OCI-LY7 (cell line): ENCODE measurements around the gene UPF2. TPM values are rescaled to one million over a fixed set of nuclear protein-coding genes. Genes with fewer than 3 reads are reported as not detected.

Source experiments
- BruUV-seq: library from RNA; stranded (reverse); fragments of 400-500 nt; replicated peaks from 2 replicates; lab custom pipeline; 2021; lab: Mats Ljungman, UMichigan
- CTCF ChIA-PET: fragments of 300-600 bp; sonication (Branson Sonifier 250); formaldehyde crosslinking; loops from one replicate; lab custom pipeline; 2022; ENCODE audit warnings: antibody characterized with exemption; ENCODE audit not compliant: unreplicated experiment; lab: Charles Lee
- POLR2A ChIA-PET: fragments of 300-600 bp; sonication (Branson Sonifier 250); formaldehyde crosslinking; loops from one replicate; lab custom pipeline; 2022; ENCODE audit warnings: antibody characterized with exemption; lab: Charles Lee
- DNase-seq: peaks from one replicate; pipeline ENCODE4 v3.0.0-alpha.2; 2015; ENCODE audit warnings: low spot score
- H2AFZ ChIP-seq: fragments of 200-600 bp; sonication (generic), shearing (Covaris generic); 2 replicates; pipeline ENCODE4 v1.6.1; 2014; ENCODE audit warnings: mild to moderate bottlenecking, antibody characterized with exemption, low read length, moderate library complexity
- H3K27ac ChIP-seq: fragments of 200-600 bp; sonication (generic); 2 replicates; pipeline ENCODE4 v1.5.1; 2014; ENCODE audit warnings: mixed run types, low read depth, mild to moderate bottlenecking, moderate library complexity, low read length, inconsistent platforms; ENCODE audit not compliant: poor library complexity, severe bottlenecking
- H3K36me3 ChIP-seq: fragments of 200-600 bp; sonication (generic); 2 replicates; pipeline ENCODE4 v1.6.1; 2014; ENCODE audit warnings: mild to moderate bottlenecking, antibody characterized with exemption, low read length, moderate library complexity, mixed read lengths; ENCODE audit not compliant: insufficient read depth
- H3K4me1 ChIP-seq: fragments of 200-600 bp; sonication (generic); 2 replicates; pipeline ENCODE4 v1.5.1; 2014; ENCODE audit warnings: mild to moderate bottlenecking, low read length; ENCODE audit not compliant: insufficient read depth, poor library complexity, severe bottlenecking
- H3K4me2 ChIP-seq: fragments of 200-600 bp; sonication (generic); 2 replicates; pipeline ENCODE4 v1.6.1; 2014; ENCODE audit warnings: mild to moderate bottlenecking, low read length
- H3K4me3 ChIP-seq: fragments of 200-600 bp; sonication (generic); 2 replicates; pipeline ENCODE4 v1.5.1; 2014; ENCODE audit warnings: mild to moderate bottlenecking, low read depth, low read length; ENCODE audit not compliant: poor library complexity, severe bottlenecking
- H3K79me2 ChIP-seq: fragments of 200-600 bp; sonication (generic); 2 replicates; pipeline ENCODE4 v1.6.1; 2016; ENCODE audit warnings: low read depth, mild to moderate bottlenecking, low read length, moderate library complexity, mixed read lengths; ENCODE audit not compliant: insufficient read depth
- H3K9me2 ChIP-seq: fragments of 200-600 bp; sonication (generic); 2 replicates; pipeline ENCODE4 v1.6.1; 2016; ENCODE audit warnings: mild to moderate bottlenecking, low read length, mixed read lengths; ENCODE audit not compliant: insufficient read depth
- H3K9me3 ChIP-seq: fragments of 200-600 bp; sonication (generic); 2 replicates; pipeline ENCODE4 v1.6.1; 2014; ENCODE audit warnings: mild to moderate bottlenecking, mixed run types, low read length, mixed read lengths
- H4K20me1 ChIP-seq: fragments of 200-600 bp; sonication (generic); 2 replicates; pipeline ENCODE4 v1.6.1; 2014; ENCODE audit warnings: mild to moderate bottlenecking, antibody characterized with exemption, low read length, moderate library complexity, mixed read lengths; ENCODE audit not compliant: insufficient read depth
- EZH2phosphoT487 ChIP-seq: fragments of 200-600 bp; sonication (generic); IDR thresholded peaks from 2 replicates; pipeline ENCODE4 v1.6.1; 2018; ENCODE audit warnings: low read depth, borderline replicate concordance, mild to moderate bottlenecking, mixed run types, antibody characterized with exemption, low read length, moderate library complexity, mixed read lengths
- intact Hi-C: fragments of 100-400 bp; cut with micrococcal nuclease; formaldehyde crosslinking; loops from one replicate; pipeline ENCODE4 v1.10.0; 2022; ENCODE audit not compliant: unreplicated experiment
- small RNA-seq: library from RNA; depleted of rRNA; stranded (forward); fragments of <200 nt; gene quantifications from one replicate; pipeline ENCODE3, GENCODE V24; 2014
- total RNA-seq, 2 experiments: library from RNA; depleted of rRNA in 1 of 2; stranded (reverse); fragments of >200 nt in 1 of 2; shearing (Covaris generic) in 1 of 2; gene quantifications; 2 replicates each; pipeline ENCODE4 v1.2.3, GENCODE V29; 2014 to 2022
- TF ChIP-seq, protein P1 (sequence below): fragments of 200-600 bp; sonication (generic); conservative IDR thresholded peaks from 2 replicates; pipeline ENCODE4 v1.5.1; 2014; ENCODE audit warnings: mild to moderate bottlenecking, antibody characterized with exemption, low read length, moderate library complexity, mixed read lengths

Gene UPF2
- total RNA-seq, 2 experiments from 2014 or later: 24.8 to 46.8 TPM

DNA sequence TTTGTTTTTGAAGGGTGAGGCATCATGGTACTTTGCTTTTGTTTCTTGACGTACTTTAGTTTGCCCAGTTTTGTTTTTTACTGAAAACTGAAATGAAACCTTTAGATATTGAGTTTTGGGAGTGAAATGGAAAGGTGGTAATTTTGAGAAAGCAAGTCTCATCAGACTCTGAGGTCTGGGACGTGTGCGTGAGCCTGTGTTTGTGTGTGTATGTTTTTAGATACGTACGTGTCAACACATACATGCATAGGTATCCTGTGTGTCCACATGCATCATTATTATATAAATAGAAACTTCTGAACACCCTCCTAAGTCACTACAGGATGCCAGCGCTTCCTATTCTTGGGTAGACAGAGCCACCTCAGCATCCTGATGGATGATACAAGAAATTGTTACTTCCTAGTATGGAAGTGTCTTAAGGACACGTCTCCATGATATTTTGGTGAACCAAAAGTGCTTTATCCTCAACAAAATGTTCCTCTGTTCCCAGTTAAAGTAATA is 171.7 kb downstream of the UPF2 start:
- intact Hi-C loops: no loop called here
- TF ChIP-seq, protein P1, sequence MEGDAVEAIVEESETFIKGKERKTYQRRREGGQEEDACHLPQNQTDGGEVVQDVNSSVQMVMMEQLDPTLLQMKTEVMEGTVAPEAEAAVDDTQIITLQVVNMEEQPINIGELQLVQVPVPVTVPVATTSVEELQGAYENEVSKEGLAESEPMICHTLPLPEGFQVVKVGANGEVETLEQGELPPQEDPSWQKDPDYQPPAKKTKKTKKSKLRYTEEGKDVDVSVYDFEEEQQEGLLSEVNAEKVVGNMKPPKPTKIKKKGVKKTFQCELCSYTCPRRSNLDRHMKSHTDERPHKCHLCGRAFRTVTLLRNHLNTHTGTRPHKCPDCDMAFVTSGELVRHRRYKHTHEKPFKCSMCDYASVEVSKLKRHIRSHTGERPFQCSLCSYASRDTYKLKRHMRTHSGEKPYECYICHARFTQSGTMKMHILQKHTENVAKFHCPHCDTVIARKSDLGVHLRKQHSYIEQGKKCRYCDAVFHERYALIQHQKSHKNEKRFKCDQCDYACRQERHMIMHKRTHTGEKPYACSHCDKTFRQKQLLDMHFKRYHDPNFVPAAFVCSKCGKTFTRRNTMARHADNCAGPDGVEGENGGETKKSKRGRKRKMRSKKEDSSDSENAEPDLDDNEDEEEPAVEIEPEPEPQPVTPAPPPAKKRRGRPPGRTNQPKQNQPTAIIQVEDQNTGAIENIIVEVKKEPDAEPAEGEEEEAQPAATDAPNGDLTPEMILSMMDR: no peak
- no peak for TF ChIP-seq EZH2phosphoT487
- Histone ChIP-seq H3K9me3 (no peaks in the 10 kb centered on the region), H3K4me1 (no peaks in the 10 kb centered on the region), H3K4me2 (no peak overlapping the region), H4K20me1 (no peaks in the 10 kb centered on the region), H3K36me3 (no peaks in the 10 kb centered on the region), H3K4me3 (no peak overlapping the region), H3K79me2 (no peaks in the 10 kb centered on the region), H3K9me2 (no peaks in the 10 kb centered on the region), H2AFZ (no peak overlapping the region), H3K27ac (no peak overlapping the region)
- DNase-seq: no peak
- ChIA-PET POLR2A (no interaction called here), CTCF (no interaction called here)
- no TSS peak for BruUV-seq

DNA sequence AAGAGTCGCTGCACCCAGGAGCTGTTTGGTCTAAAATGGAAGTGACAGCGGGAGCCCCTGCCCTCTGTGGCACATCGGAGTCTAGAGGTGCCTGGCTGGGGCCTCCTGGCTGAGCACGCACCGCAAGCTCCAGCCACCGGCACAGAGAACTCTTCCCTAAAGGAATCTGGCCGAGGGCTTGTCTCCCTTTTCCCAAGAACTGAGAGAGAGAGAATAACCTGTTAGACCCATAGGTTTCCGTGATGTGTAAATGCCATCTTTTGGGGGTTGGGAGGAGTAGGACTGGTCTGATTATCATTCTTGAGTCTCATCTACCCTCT is 172.2 kb downstream of the UPF2 start:
- ChIA-PET POLR2A (no interaction called here), CTCF (no interaction called here)
- Histone ChIP-seq H3K4me1 (no peaks in the 10 kb centered on the region), H3K27ac (no peak overlapping the region), H3K9me2 (no peaks in the 10 kb centered on the region), H3K36me3 (no peaks in the 10 kb centered on the region), H3K79me2 (no peaks in the 10 kb centered on the region), H3K4me2 (no peak overlapping the region), H3K4me3 (no peak overlapping the region), H3K9me3 (no peaks in the 10 kb centered on the region), H2AFZ (no peak overlapping the region), H4K20me1 (no peaks in the 10 kb centered on the region)
- no peak for TF ChIP-seq EZH2phosphoT487
- no TSS peak for BruUV-seq
- intact Hi-C loops: no loop called here
- no peak for DNase-seq

Small RNAs within 50 kb of the gene (small RNA-seq; reads per million reads assigned to genes)
- gene RNU6-1095P: not detected

Other genes starting within 250 kb of the UPF2 start
- gene PROSER2, start 219.5 kb downstream of the UPF2 start, total RNA-seq (2014; rRNA removed; shearing (Covaris generic)): not detected in 2 replicates
- not detected in 2 replicates for gene PROSER2, start 219.5 kb downstream of the UPF2 start, total RNA-seq (2022)
- gene DHTKD1, start 26.1 kb upstream of the UPF2 start, total RNA-seq (2014; rRNA removed; shearing (Covaris generic)): 46.5 and 53.1 TPM in 2 replicates
- 71.4 and 81.9 TPM in 2 replicates for gene DHTKD1, start 26.1 kb upstream of the UPF2 start, total RNA-seq (2022)
- 4.8 and 5.5 TPM in 2 replicates for gene SEC61A2, start 86.9 kb upstream of the UPF2 start, total RNA-seq (2014; rRNA removed; shearing (Covaris generic))
- 13.8 and 15.1 TPM in 2 replicates for gene SEC61A2, start 86.9 kb upstream of the UPF2 start, total RNA-seq (2022)
- 55.7 and 70.2 TPM in 2 replicates for gene NUDT5, start 153.1 kb upstream of the UPF2 start, total RNA-seq (2014; rRNA removed; shearing (Covaris generic))
- gene NUDT5, start 153.1 kb upstream of the UPF2 start, total RNA-seq (2022): 92.1 and 105 TPM in 2 replicates
- gene CDC123, start 153.4 kb upstream of the UPF2 start, total RNA-seq (2014; rRNA removed; shearing (Covaris generic)): 138 and 168 TPM in 2 replicates
- 128 and 135 TPM in 2 replicates for gene CDC123, start 153.4 kb upstream of the UPF2 start, total RNA-seq (2022)